Activated naive CD8-positive, alpha-beta T cell treated with anti-CD3 and anti-CD28 coated beads, Interleukin-2, amount 50 U/mL, for 16 hours (primary cell): ENCODE results near the gene CIB4.

Experiments used
- DNase-seq: peaks from one replicate; pipeline ENCODE4 v3.0.0-alpha.2; 2020; ENCODE audit warnings: low read depth, low spot score

Gene CIB4

DNA sequence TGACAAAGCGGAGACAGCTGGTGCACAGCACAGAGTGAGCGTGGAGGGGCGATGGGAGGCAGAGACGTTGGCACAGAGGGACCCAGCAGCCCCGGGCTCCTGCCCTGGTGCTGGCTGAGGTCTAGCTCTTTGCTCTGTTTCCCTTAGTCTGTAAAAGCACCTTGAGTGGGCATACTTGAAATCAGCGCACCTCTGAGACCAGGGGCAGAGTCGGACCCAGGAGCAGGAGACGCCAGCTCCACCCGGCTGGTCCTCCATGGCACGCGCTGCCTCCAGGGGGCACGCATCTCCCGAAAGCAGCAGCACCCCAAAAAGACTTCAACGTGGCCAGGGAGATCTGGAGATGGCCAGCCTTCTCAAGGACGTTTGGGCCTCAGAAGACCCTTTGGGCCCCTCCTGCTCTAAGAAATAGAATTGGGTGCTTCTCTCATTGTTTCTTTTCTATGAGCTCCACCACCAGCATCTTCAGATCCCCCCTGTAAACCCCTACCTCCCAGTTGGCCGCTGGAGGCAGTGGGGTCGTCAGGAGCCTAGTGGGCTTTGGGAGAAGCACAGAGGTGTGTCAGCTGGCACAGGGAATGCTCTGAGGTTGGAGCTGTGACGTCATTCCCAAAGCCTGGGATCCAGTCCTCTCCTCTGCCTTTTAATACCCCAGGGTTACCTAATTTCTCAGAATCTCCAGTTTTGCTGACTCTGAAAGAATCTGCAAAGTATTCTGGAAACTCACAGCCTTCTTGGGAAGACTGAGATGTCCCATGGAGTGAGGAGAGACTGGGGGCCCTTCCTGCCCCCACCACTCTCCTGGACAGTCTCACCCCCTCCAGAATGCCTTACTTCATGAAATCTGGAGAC, 58.9 kb downstream of the CIB4 start:
- no peak for DNase-seq

DNA sequence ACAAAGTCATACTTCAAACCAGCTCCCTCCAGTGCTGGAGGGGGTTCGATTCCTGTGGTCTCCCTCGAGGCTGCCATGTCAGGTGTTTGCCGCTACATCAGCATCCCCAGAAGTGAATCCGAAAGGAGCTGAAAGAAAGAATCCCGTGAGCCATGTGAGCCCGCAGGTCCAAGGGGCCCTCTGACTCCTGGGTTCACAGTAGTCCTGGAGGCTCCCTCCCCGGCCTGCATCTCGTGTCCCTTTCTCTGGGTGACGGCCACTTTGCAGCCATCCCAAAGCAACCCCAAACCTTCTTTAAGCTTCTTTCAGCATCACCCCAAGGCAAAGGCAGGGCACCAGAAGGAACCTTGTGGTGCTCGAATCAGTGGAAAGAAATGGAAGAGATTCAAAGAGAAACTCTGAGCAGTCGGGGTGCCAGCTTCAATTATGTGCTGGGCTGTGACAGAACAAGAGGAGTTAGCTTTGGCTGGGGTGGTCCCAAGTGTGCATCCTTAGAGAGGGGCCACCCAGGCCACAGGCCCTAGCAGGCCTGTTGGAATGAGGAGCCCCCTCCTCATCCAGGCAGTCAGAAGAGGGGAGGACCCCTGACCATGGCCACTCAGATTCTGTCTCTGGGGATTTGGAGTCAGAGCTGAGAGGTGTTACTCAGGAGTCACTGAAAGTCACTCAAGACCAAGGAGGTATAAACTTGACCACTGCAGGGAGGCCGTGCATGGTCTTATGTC, 59.7 kb downstream of the CIB4 start:
- DNase-seq = no peak

DNA sequence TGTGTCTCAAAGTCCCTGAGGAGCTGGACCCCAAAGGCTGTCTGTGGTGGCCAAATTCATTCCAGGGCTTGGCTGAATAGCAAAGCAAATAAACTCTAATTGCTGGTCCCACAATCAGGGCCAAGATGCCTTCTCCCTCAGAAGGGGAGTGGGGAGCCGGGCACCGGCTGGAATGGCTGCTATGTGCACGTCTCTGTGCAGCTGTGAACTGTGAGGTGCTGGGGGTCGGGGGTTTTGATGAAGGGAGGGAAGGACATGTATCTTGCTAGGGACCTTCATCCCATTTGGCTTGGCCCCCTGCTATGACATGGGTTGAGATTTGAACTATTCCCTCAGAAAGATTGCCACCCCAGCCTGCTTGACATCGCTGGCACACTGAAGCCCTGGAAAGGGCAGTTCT, 60.4 kb downstream of the CIB4 start:
- DNase-seq = no peak

DNA sequence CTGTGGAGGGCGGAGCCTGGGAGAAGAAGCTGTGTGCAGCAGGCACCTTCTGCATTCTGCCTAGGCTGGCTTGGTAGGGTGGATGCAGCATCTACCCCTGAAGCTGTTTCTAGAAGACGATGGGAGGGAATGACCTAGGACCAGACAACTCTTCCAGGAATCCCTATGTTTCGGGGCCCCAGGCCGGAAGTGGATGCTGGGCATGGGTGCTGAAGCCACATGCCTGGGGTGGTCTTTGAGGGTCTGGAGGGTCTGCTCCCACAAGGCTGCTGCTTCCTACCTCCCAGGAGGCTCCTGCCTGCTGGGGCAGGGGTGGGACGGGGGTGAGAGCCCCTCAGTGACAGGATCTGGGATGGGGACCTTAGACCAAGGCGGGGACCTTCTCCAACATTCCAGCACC, 61.0 kb downstream of the CIB4 start:
- DNase-seq = no peak

- DNase-seq = no peak
Measured at GRCh38 chr2:26579723-26580040, 61.5 kb downstream of the CIB4 start.

GRCh38 chr2:26579025-26579722, 62.0 kb downstream of the CIB4 start:
- no peak for DNase-seq

- DNase-seq = no peak
Measured at GRCh38 chr2:26578581-26578980, 62.6 kb downstream of the CIB4 start.

- no peak for DNase-seq
Measured at GRCh38 chr2:26578113-26578458, 63.1 kb downstream of the CIB4 start.

- peak; percentile 22 for DNase-seq
Measured at GRCh38 chr2:26577442-26578112, 63.6 kb downstream of the CIB4 start.

DNA sequence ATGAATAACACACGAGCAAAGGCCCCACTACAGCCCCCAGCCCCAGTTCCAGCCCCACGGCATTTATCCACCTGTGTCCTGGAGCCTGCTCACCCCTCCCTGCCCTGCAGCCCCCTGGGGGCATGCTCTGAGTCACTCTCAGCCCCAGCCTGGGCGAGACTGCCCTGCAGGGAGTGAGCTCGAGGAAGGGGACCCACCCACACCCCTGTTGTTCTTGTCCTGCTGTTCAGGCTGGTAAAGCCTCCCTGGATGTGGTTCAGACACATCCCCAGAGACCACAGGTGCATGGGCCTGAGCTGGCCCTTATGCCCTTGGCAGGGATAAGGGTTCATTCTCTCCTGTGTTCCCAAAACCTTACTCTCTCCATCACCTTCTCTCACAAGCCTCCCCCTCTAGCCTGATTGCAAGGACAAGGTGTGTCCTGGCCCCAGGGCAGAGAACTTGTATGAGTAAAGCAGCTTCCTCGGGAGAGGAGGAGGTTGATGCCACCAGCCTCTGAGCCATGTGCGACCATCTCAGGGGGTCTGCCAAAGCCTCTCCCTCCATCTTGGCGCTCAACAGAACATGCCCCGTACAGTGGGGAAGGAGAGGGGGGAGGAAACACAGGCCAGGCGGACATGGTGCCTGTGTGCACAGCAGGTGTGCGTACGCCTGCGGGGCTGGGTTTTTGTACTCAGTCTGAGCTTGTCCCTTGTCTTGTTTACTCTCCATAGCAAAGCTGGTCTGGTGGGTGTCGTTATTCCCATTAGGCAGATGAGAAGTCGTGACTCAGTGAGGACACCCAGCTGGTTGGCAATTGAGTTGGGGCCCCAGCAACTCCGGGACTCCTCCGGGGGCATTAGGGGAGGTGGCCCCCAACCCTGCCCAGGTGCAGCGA, 64.4 kb downstream of the CIB4 start:
- no peak for DNase-seq

- no peak for DNase-seq
Measured at GRCh38 chr2:26575836-26576564, 65.2 kb downstream of the CIB4 start.

GRCh38 chr2:26574900-26575560, 66.1 kb downstream of the CIB4 start:
- DNase-seq = no peak

DNA sequence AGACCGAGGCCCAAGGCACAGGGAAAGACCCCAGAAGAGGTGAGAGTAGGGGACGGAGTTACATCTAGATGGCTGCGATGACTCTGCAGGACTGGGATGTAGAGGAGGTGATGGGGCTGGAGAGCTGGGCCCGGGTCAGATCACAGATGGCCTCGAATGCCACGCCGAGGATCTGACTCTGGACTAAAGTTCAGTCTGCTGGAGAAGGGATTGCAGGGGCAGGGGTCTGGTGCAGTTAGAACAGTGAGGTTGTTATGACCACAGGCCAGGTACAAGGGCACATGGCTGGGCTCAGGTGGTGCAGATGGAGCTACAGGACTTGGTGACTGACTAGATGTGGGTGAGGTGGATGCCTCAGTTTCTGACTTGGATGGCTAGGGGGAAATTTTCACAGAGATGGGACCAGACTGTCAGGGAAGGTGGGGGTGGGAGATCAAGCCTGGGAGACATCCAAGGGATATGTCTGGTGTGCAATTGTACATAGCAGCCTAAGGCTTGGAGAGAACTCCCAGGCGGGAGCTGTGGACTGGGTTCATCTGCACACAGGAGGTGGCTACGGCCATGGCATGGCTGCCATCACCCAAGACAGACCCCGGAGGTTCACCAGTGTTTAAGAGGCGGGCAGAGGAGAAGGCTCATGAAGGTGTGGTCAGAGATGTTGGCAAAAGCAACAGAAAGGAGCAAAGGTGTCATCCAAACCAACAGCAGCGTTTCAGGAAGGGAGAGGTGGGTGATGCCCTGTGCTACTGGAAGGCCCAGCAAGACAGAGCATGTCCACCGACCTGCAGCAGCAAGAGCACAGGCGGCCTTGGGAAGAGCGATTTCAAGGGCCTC, 66.9 kb downstream of the CIB4 start:
- DNase-seq = no peak

- DNase-seq = no peak
Measured at GRCh38 chr2:26573241-26573925, 67.8 kb downstream of the CIB4 start.

DNA sequence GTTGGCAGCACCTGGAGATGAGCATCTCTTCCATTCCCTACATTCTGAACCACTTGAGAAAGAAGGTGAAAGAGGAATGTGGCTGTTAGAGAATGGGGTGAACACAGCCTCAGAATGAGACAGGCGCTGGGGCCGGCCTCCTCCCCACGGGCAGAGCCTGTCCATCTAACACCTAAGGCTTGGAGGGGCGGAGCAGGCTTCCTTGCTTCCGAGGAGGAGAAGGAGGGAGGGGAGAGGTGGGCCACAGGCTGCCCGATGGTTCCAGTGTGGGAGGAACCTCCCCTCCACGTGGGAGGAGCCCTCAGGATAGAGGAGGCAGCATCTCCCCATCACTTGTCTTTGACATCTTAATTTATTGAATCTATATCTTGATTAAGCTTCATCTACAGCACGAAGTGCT, 68.6 kb downstream of the CIB4 start:
- no peak for DNase-seq

- DNase-seq = no peak
Measured at GRCh38 chr2:26571316-26571715, 69.8 kb downstream of the CIB4 start.

GRCh38 chr2:26570083-26570430, 71.1 kb downstream of the CIB4 start:
- DNase-seq = no peak

GRCh38 chr2:26569216-26570082, 71.7 kb downstream of the CIB4 start:
- DNase-seq = no peak
